LNCAP (cell line): Measurements from ENCODE around the gene MYO1E.

Source experiments
- CTCF ChIP-seq: fragments of 450-650 bp; IDR thresholded peaks from 2 replicates; pipeline ENCODE4 v1.5.1; 2017; ENCODE audit warnings: mild to moderate bottlenecking

Gene MYO1E

DNA sequence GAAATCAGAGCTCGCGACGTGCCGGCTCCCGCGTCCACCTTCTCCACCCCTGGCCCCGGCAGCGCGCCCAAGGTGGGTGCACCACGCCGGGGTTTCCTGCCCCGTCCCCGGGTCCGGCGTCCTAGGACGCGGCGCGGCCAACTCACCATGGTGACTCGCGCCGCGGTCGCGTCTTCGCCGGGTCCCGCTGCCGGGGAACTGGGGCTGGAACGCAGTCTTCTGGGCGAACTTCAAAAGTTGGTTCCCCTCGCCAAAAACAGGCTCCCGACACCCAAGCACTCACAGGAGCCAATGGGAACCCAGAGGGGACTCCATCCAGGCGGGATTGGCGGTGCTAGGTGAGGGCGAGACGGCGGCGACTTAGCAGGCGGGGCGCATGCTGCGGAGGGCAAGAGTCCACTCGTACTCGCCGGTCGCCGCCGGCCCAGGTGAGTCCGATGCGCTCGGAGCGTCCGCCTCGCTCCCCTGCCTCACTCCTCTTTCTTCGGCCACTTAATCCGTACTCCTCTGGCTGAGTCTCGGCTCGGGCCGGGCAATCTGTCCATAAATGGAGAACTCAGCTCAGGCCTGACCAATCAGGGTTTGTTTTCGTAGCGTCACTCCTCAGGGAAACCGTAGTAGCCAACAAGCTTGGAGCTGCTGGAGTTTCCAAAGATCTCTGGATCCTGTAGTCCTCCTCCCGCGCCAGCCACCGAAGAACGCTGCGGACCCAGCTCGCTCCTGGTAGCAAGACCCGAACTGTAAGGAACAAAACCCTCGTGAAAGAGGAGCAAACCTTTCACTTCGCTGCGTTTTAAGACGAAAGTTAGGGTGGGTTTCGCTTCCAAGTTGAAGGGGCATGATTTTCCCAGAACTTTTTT is at the start of gene MYO1E:
MYO1E (minus strand) TSS at position 520 of the 860 bp plus-strand sequence; CDS start at position 149, 371 bp downstream.
- TF ChIP-seq CTCF: no peak

GRCh38 chr15:59420986-59421618 is 48.4 kb upstream of the MYO1E start:
- TF ChIP-seq CTCF: no peak

DNA sequence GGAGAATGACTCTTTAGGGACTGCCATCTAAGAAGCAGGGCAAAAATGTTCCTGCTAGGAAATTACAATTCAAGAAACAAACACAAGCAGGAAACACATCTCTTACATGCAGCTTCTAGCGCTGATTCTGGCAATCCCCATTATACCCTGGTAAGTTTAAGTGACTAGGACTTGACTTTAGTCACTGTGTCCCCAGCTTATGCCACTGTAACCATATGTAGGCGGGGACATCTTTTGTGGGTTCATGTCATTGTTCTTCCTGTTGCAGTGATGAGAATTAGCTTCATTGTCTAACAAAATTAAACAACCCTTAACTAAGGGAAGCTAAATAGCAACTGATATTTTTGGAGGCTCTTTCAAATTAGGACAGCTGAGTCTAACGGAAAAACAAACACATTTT is 47.4 kb upstream of the MYO1E start:
- TF ChIP-seq CTCF: no peak

- no peak for TF ChIP-seq CTCF
These were observed 46.5 kb upstream of the MYO1E start for GRCh38 chr15:59419170-59419569.

DNA sequence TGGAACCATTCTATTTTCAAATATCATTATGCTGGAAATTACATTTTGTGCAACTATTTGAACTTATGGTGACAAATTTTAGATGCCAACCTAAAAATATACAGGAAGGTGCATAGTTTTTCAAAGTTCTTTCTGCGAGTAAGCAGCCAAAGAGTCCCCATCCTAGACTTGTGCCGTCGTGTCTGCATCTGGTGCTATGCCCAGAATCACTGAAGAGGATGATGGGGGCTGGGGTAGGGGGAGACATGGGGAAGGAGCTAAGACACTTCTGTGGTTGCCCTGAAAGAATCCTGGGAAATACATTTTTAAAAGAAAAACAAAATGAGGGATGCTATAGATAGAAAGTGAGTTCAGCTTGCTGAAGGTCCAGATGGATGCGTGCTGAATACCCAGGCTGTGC is 44.1 kb upstream of the MYO1E start:
- no peak for TF ChIP-seq CTCF

- TF ChIP-seq CTCF: no peak
These were observed 40.9 kb upstream of the MYO1E start for GRCh38 chr15:59413577-59413976.

DNA sequence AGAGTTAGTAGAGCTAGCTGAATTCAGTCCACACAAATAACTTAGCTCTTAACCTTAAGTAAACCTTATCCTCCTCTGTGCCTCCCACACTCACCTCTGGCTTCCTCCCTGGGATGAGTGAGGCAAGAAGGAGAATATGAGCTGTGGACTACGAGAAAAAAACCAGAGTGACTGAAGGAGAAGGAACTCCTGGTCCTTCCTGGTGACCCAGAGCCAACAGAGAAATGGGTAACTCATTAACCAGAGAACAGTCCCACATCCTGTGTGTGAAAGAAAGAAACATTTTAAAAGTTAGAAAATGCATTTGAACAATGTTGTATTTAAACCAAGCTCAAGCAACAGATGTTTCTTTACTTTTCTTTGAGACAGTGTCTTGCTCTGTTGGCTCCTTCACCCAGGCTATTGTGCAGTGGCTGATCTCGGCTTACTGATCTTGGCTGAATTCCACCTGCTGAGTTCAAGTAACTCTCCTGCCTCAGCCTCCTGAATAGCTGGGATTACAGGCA is 37.8 kb upstream of the MYO1E start:
- no peak for TF ChIP-seq CTCF
